ENCODE results near the gene DNAH10. TPM values are rescaled to one million over a fixed set of nuclear protein-coding genes. Genes with fewer than 3 reads are reported as not detected.

DNAH10 gene
- total RNA-seq, 2 experiments from 2014 or later = 0.11 to 0.19 TPM

- H3K4me3 ChIP-seq (ENCODE audit: low read depth, low read length, poor library complexity, severe bottlenecking) = no peak overlapping the region
- H4K20me1 ChIP-seq (ENCODE audit: insufficient read depth, low read length) = no peaks in the 10 kb centered on the region
- H2AFZ ChIP-seq (ENCODE audit: low read length) = no peak overlapping the region
- no peak overlapping the region for H3K4me2 ChIP-seq (ENCODE audit: low read length)
- no peaks in the 10 kb centered on the region for H3K36me3 ChIP-seq (ENCODE audit: insufficient read depth, low read length)
- H3K9me2 ChIP-seq (ENCODE audit: insufficient read depth, low read length) = no peaks in the 10 kb centered on the region
- H3K4me1 ChIP-seq (ENCODE audit: insufficient read depth, low read length, poor library complexity, severe bottlenecking) = no peaks in the 10 kb centered on the region
- ChIA-PET POLR2A (no interaction called here), CTCF (ENCODE audit: unreplicated experiment) (no interaction called here)
- intact Hi-C loops (cut with micrococcal nuclease; ENCODE audit: unreplicated experiment) = no loop called here
- DNase-seq (ENCODE audit: low spot score) = no peak
- TF ChIP-seq EZH2phosphoT487 (IDR thresholded peaks at IDR 0.05; ENCODE audit: borderline replicate concordance, low read depth, low read length) = no peak
- TF ChIP-seq, protein P1, sequence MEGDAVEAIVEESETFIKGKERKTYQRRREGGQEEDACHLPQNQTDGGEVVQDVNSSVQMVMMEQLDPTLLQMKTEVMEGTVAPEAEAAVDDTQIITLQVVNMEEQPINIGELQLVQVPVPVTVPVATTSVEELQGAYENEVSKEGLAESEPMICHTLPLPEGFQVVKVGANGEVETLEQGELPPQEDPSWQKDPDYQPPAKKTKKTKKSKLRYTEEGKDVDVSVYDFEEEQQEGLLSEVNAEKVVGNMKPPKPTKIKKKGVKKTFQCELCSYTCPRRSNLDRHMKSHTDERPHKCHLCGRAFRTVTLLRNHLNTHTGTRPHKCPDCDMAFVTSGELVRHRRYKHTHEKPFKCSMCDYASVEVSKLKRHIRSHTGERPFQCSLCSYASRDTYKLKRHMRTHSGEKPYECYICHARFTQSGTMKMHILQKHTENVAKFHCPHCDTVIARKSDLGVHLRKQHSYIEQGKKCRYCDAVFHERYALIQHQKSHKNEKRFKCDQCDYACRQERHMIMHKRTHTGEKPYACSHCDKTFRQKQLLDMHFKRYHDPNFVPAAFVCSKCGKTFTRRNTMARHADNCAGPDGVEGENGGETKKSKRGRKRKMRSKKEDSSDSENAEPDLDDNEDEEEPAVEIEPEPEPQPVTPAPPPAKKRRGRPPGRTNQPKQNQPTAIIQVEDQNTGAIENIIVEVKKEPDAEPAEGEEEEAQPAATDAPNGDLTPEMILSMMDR (conservative IDR thresholded peaks at IDR 0.05; ENCODE audit: low read length) = no peak
- no peaks in the 10 kb centered on the region for H3K9me3 ChIP-seq (ENCODE audit: low read length)
- H3K27ac ChIP-seq (ENCODE audit: low read depth, low read length, poor library complexity, severe bottlenecking) = no peak overlapping the region
- H3K79me2 ChIP-seq (ENCODE audit: insufficient read depth, low read depth, low read length) = no peaks in the 10 kb centered on the region
- no TSS peak for BruUV-seq (replicated peaks)
Observed at GRCh38 chr12:123893276-123893675, 131.2 kb downstream of the DNAH10 start.

GRCh38 chr12:123894823-123895345, 132.8 kb downstream of the DNAH10 start:
- Histone ChIP-seq H3K27ac (ENCODE audit: low read depth, low read length, poor library complexity, severe bottlenecking) (no peak overlapping the region), H2AFZ (ENCODE audit: low read length) (no peak overlapping the region), H3K4me1 (ENCODE audit: insufficient read depth, low read length, poor library complexity, severe bottlenecking) (no peaks in the 10 kb centered on the region), H3K9me2 (ENCODE audit: insufficient read depth, low read length) (no peaks in the 10 kb centered on the region), H3K36me3 (ENCODE audit: insufficient read depth, low read length) (no peaks in the 10 kb centered on the region), H3K9me3 (ENCODE audit: low read length) (no peaks in the 10 kb centered on the region), H3K4me3 (ENCODE audit: low read depth, low read length, poor library complexity, severe bottlenecking) (no peak overlapping the region), H3K4me2 (ENCODE audit: low read length) (no peak overlapping the region), H4K20me1 (ENCODE audit: insufficient read depth, low read length) (no peaks in the 10 kb centered on the region), H3K79me2 (ENCODE audit: insufficient read depth, low read depth, low read length) (no peaks in the 10 kb centered on the region)
- BruUV-seq (replicated peaks) = no TSS peak
- intact Hi-C loops (cut with micrococcal nuclease; ENCODE audit: unreplicated experiment) = no loop called here
- ChIA-PET POLR2A (no interaction called here), CTCF (ENCODE audit: unreplicated experiment) (no interaction called here)
- no peak for DNase-seq (ENCODE audit: low spot score)
- no peak for TF ChIP-seq EZH2phosphoT487 (IDR thresholded peaks at IDR 0.05; ENCODE audit: borderline replicate concordance, low read depth, low read length)
- TF ChIP-seq, protein P1 (conservative IDR thresholded peaks at IDR 0.05; ENCODE audit: low read length) = no peak

DNA sequence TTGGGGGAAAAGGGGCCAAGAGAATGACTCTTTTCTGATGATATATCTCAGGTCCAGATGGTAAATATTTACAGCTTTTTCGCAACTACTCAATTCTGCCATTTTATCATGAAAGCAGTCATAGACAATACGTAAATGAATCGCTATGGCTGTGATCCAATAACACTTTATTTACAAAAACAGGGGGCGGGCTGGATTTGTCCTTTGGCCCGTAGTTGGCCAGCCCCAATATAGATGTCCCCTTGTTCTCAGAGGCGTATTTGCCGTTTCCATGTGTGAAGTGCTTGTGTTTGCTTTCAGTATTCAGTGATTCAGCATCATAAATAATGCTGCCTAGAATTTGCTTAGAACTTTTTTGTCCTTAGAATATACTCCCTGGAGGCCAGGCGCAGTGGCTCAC, 133.3 kb downstream of the DNAH10 start:
- Histone ChIP-seq H3K4me2 (ENCODE audit: low read length) (no peak overlapping the region), H3K9me3 (ENCODE audit: low read length) (no peaks in the 10 kb centered on the region), H3K79me2 (ENCODE audit: insufficient read depth, low read depth, low read length) (no peaks in the 10 kb centered on the region), H3K27ac (ENCODE audit: low read depth, low read length, poor library complexity, severe bottlenecking) (no peak overlapping the region), H2AFZ (ENCODE audit: low read length) (no peak overlapping the region), H3K9me2 (ENCODE audit: insufficient read depth, low read length) (no peaks in the 10 kb centered on the region), H3K4me1 (ENCODE audit: insufficient read depth, low read length, poor library complexity, severe bottlenecking) (no peaks in the 10 kb centered on the region), H3K36me3 (ENCODE audit: insufficient read depth, low read length) (no peaks in the 10 kb centered on the region), H4K20me1 (ENCODE audit: insufficient read depth, low read length) (no peaks in the 10 kb centered on the region), H3K4me3 (ENCODE audit: low read depth, low read length, poor library complexity, severe bottlenecking) (no peak overlapping the region)
- no peak for DNase-seq (ENCODE audit: low spot score)
- POLR2A ChIA-PET = interaction anchor here (0.6 kb wide), 1 partner anchor 1991 kb away, joined by 3 read pairs; no protein-coding TSS in a partner anchor
- CTCF ChIA-PET (ENCODE audit: unreplicated experiment) = no interaction called here
- BruUV-seq (replicated peaks) = no TSS peak
- TF ChIP-seq EZH2phosphoT487 (IDR thresholded peaks at IDR 0.05; ENCODE audit: borderline replicate concordance, low read depth, low read length) = no peak
- TF ChIP-seq, protein P1 (conservative IDR thresholded peaks at IDR 0.05; ENCODE audit: low read length) = no peak
- intact Hi-C loops (cut with micrococcal nuclease; ENCODE audit: unreplicated experiment) = no loop called here
